ENCODE data around the gene ARHGAP19.

ARHGAP19 gene

GRCh38 chr10:97228130-97228774, 64.2 kb downstream of the ARHGAP19 start:
- DNase-seq: no peak

GRCh38 chr10:97226398-97226797, 66.0 kb downstream of the ARHGAP19 start:
- DNase-seq: no peak

- DNase-seq: no peak
Measured at GRCh38 chr10:97224483-97225435, 67.7 kb downstream of the ARHGAP19 start.

GRCh38 chr10:97222326-97222961, 70.0 kb downstream of the ARHGAP19 start:
- no peak for DNase-seq

- no peak for DNase-seq
Measured at GRCh38 chr10:97220355-97220754, 72.1 kb downstream of the ARHGAP19 start.

- DNase-seq: no peak
Measured at GRCh38 chr10:97217299-97217698, 75.1 kb downstream of the ARHGAP19 start.

GRCh38 chr10:97215619-97216260, 76.7 kb downstream of the ARHGAP19 start:
- no peak for DNase-seq

- no peak for DNase-seq
Measured at GRCh38 chr10:97213431-97213830, 79.0 kb downstream of the ARHGAP19 start.

GRCh38 chr10:97211229-97211628, 81.2 kb downstream of the ARHGAP19 start:
- no peak for DNase-seq

GRCh38 chr10:97210543-97210960, 81.9 kb downstream of the ARHGAP19 start:
- peak; percentile 57 for DNase-seq

- no peak for DNase-seq
Measured at GRCh38 chr10:97207756-97208346, 84.6 kb downstream of the ARHGAP19 start.

- no peak for DNase-seq
Measured at GRCh38 chr10:97207131-97207530, 85.3 kb downstream of the ARHGAP19 start.

- no peak for DNase-seq
Measured at GRCh38 chr10:97204826-97205679, 87.4 kb downstream of the ARHGAP19 start.

GRCh38 chr10:97203220-97203619, 89.2 kb downstream of the ARHGAP19 start:
- DNase-seq: no peak

- no peak for DNase-seq
Measured at GRCh38 chr10:97200616-97201015, 91.8 kb downstream of the ARHGAP19 start.

- no peak for DNase-seq
Measured at GRCh38 chr10:97199152-97199551, 93.3 kb downstream of the ARHGAP19 start.

GRCh38 chr10:97197030-97197500, 95.4 kb downstream of the ARHGAP19 start:
- DNase-seq: no peak

- DNase-seq: peak; percentile 87
Measured at GRCh38 chr10:97196223-97197029, 96.0 kb downstream of the ARHGAP19 start.

- DNase-seq: no peak
Measured at GRCh38 chr10:97195706-97196222, 96.7 kb downstream of the ARHGAP19 start.

GRCh38 chr10:97192952-97193435, 99.4 kb downstream of the ARHGAP19 start:
- DNase-seq: no peak
